ENCODE data around the gene JARID2. TPM values are rescaled to one million over a fixed set of nuclear protein-coding genes. Genes with fewer than 3 reads are reported as not detected.

JARID2 gene
- total and polyA plus RNA-seq, 9 of the 15 experiments (the other 6 are each of a cell fraction or from before 2014, with no cell fraction given), result 5.0 to 29.0 (median 15.6) TPM

- Histone ChIP-seq H4K20me1 (replicated peaks; ENCODE audit: control insufficient read depth, insufficient read depth, low read length) (peaks cover 23% of the 10 kb centered on the region), H2AFZ (ENCODE audit: low read depth, low read length) (no peak overlapping the region), H3K36me3 (ENCODE audit: control insufficient read depth, insufficient read depth, low read length) (no peaks in the 10 kb centered on the region; the same call in 1 of the 3 replicates), H3K27ac (ENCODE audit: extremely low read depth, low read depth, low read length) (no peak overlapping the region), H3K9ac (ENCODE audit: insufficient read depth in 1 of 2, low read depth in 2 of 2, low read length in 2 of 2) (no peak overlapping the region), H3K79me2 (ENCODE audit: control insufficient read depth, insufficient read depth, low read length) (peaks cover 97% of the 10 kb centered on the region), H3K27me3 (ENCODE audit: control insufficient read depth in 2 of 2, insufficient read depth in 2 of 2, low read length in 2 of 2) (no peaks in the 10 kb centered on the region), H3K4me2 (ENCODE audit: insufficient read depth, low read length) (no peak overlapping the region), H3K4me3 (no peak overlapping the region), H3K9me3 (replicated peaks; ENCODE audit: control insufficient read depth, insufficient read depth, low read depth, low read length) (no peaks in the 10 kb centered on the region), H3K4me1 (replicated peaks in 1 of 2; ENCODE audit: control insufficient read depth in 2 of 2, insufficient read depth in 2 of 2, low read length in 2 of 2) (peaks cover 9 to 26% of the 10 kb centered on the region in 2 experiments; a peak in 4 of 5 replicates), H3K9me1 (ENCODE audit: control insufficient read depth, insufficient read depth, low read length) (peaks cover 3% of the 10 kb centered on the region)
- peak; percentile 11 for FAIRE-seq
- ATAC-seq, result no peak; the same call in 2 of the 3 replicates
- ChIA-PET CTCF (ENCODE audit: low intra/inter-chr PET ratio) (no interaction called here), POLR2A (interaction anchor here (0.7 kb wide), 1 partner anchor 42 kb away, joined by 3 read pairs; no protein-coding TSS in a partner anchor)
- in situ Hi-C loops (cut with MboI), result no loop called here
- WGBS (ENCODE audit: insufficient coverage, low coverage, missing lambda C conversion rate), result 59% methylated on average over 3 of the region's 3 CpGs
- intact Hi-C loops (cut with micrococcal nuclease), result no loop called here
- DNase-seq (ENCODE audit: extremely low read depth in 1 of 4, low spot score in 3 of 4), result no peak
- TF ChIP-seq FOSL1 (tag; conservative IDR thresholded peaks at IDR 0.05) (no peak), DPF2 (IDR thresholded peaks at IDR 0.05) (0 out of 2 replicates have a peak, but pooled peaks have one; percentile 29), ZNF551 (CRISPR knock-in tag; IDR thresholded peaks at IDR 0.05) (no peak), SAP30 (IDR thresholded peaks at IDR 0.05; ENCODE audit: borderline replicate concordance, insufficient read depth, low read depth, low read length, poor library complexity, severe bottlenecking) (no peak), RBM22 (IDR thresholded peaks at IDR 0.05; ENCODE audit: low read depth, low read length, poor library complexity, severe bottlenecking) (no peak), GTF2F1 (IDR thresholded peaks at IDR 0.05; ENCODE audit: low read depth, low read length) (no peak), FOXA1 (IDR thresholded peaks at IDR 0.05; ENCODE audit: borderline replicate concordance) (no peak), BRD9 (IDR thresholded peaks at IDR 0.05; ENCODE audit: low read depth, partially characterized antibody) (no peak), KDM1A (IDR thresholded peaks at IDR 0.05) (0 out of 4 replicates have a peak, but pooled peaks of 1 of the 2 experiments have one; percentile 28), SETDB1 (IDR thresholded peaks at IDR 0.05; ENCODE audit: low read length) (no peak), EWSR1 (IDR thresholded peaks at IDR 0.05; ENCODE audit: borderline replicate concordance, low read depth, partially characterized antibody) (no peak), E2F3 (CRISPR knock-in tag; IDR thresholded peaks at IDR 0.05) (no peak), VEZF1 (CRISPR knock-in tag; IDR thresholded peaks at IDR 0.05) (no peak), E4F1 (CRISPR knock-in tag; IDR thresholded peaks at IDR 0.05; ENCODE audit: borderline replicate concordance) (no peak), TAL1 (IDR thresholded peaks at IDR 0.05) (no peak), NCOR1 (IDR thresholded peaks at IDR 0.05) (peak; percentile 19; the same call in 1 of the 2 replicates), E2F4 (CRISPR knock-in tag; IDR thresholded peaks at IDR 0.05; ENCODE audit: low read depth) (no peak), COPS2 (conservative IDR thresholded peaks at IDR 0.05) (no peak), MAFF (IDR thresholded peaks at IDR 0.05; ENCODE audit: low read length) (no peak), NR2F6 (CRISPR knock-in tag; IDR thresholded peaks at IDR 0.05) (no peak)
- BruUV-seq (replicated peaks), result no TSS peak
Measured at GRCh38 chr6:15312500-15312899, 66.6 kb downstream of the JARID2 start.

Data from K562 (cell line).